SK-N-SH treated with all-trans-retinoic acid at 6 μM for 48 hours (cell line): ENCODE results near the gene OTUD5.

ENCODE experiments used
- ATAC-seq: fragments of 200-7000 bp; cut with Tn5 transposase; 3 replicates; pipeline ENCODE4 v1.9.1; 2020; ENCODE audit warnings: mild to moderate bottlenecking, moderate library complexity
- ARNTL ChIP-seq: fragments of 450-650 bp; formaldehyde crosslinking; IDR thresholded peaks from 2 replicates; pipeline ENCODE4 v1.5.0; 2020; ENCODE audit warnings: low read depth, mild to moderate bottlenecking, moderate library complexity, borderline replicate concordance
- CREB5 ChIP-seq: fragments of 250-450 bp; sonication (Bioruptor Pico); IDR thresholded peaks from 2 replicates; pipeline ENCODE4 v1.5.1; 2020; ENCODE audit warnings: low read depth, mild to moderate bottlenecking, moderate library complexity
- CSDC2 ChIP-seq: fragments of 250-450 bp; sonication (Bioruptor Pico); IDR thresholded peaks from 2 replicates; pipeline ENCODE4 v1.5.0; 2020; ENCODE audit warnings: mild to moderate bottlenecking, moderate library complexity
- CSRNP3 ChIP-seq: fragments of 250-450 bp; sonication (Bioruptor Pico); IDR thresholded peaks from 2 replicates; pipeline ENCODE4 v1.5.1; 2021; ENCODE audit warnings: mild to moderate bottlenecking, moderate library complexity
- ESRRG ChIP-seq: fragments of 250-450 bp; sonication (Bioruptor Pico); IDR thresholded peaks from 2 replicates; pipeline ENCODE4 v1.6.1; 2021; ENCODE audit warnings: mild to moderate bottlenecking
- PATZ1 ChIP-seq: fragments of 250-450 bp; sonication (Bioruptor Pico); IDR thresholded peaks from 2 replicates; pipeline ENCODE4 v1.8.0; 2020; ENCODE audit warnings: mild to moderate bottlenecking, moderate library complexity, borderline replicate concordance
- POU6F1 ChIP-seq: fragments of 250-450 bp; sonication (Bioruptor Pico); IDR thresholded peaks from 2 replicates; pipeline ENCODE4 v1.8.0; 2021; ENCODE audit warnings: low read depth, mild to moderate bottlenecking, moderate library complexity, borderline replicate concordance
- RARB ChIP-seq: fragments of 250-450 bp; sonication (Bioruptor Pico); IDR thresholded peaks from 2 replicates; pipeline ENCODE4 v1.8.0; 2021; ENCODE audit warnings: mild to moderate bottlenecking, moderate library complexity
- SNAI2 ChIP-seq: fragments of 250-450 bp; sonication (Bioruptor Pico); IDR thresholded peaks from 2 replicates; pipeline ENCODE4 v1.5.0; 2020; ENCODE audit warnings: mild to moderate bottlenecking, moderate library complexity
- TCF4 ChIP-seq: fragments of 250-450 bp; sonication (Bioruptor Pico); IDR thresholded peaks from 2 replicates; pipeline ENCODE4 v1.8.0; 2021; ENCODE audit warnings: mild to moderate bottlenecking, moderate library complexity, borderline replicate concordance
- TSHZ2 ChIP-seq: fragments of 250-450 bp; sonication (Bioruptor Pico); IDR thresholded peaks from 2 replicates; pipeline ENCODE4 v1.5.0; 2020; ENCODE audit warnings: mild to moderate bottlenecking, moderate library complexity
- ZFP3 ChIP-seq: fragments of 250-450 bp; sonication (Bioruptor Pico); IDR thresholded peaks from 2 replicates; pipeline ENCODE4 v1.5.0; 2020; ENCODE audit warnings: mild to moderate bottlenecking, moderate library complexity
- ZFP30 ChIP-seq: fragments of 450-650 bp; formaldehyde crosslinking; IDR thresholded peaks from 2 replicates; pipeline ENCODE4 v1.5.0; 2022; ENCODE audit warnings: mild to moderate bottlenecking, moderate library complexity
- ZNF565 ChIP-seq: fragments of 450-650 bp; formaldehyde crosslinking; conservative IDR thresholded peaks from 2 replicates; pipeline ENCODE4 v1.5.0; 2020; ENCODE audit warnings: low read depth, mild to moderate bottlenecking, moderate library complexity
- ZNF70 ChIP-seq: fragments of 450-650 bp; formaldehyde crosslinking; IDR thresholded peaks from 2 replicates; pipeline ENCODE4 v1.5.0; 2020; ENCODE audit warnings: mild to moderate bottlenecking, moderate library complexity
- ZNF8 ChIP-seq: fragments of 450-650 bp; formaldehyde crosslinking; IDR thresholded peaks from 2 replicates; pipeline ENCODE4 v1.5.0; 2020; ENCODE audit warnings: mild to moderate bottlenecking, moderate library complexity

Gene OTUD5

GRCh38 chrX:48957477-48957826 lies at the start of gene OTUD5:
OTUD5 (minus strand) TSS chrX:48957607; CDS start chrX:48957570, 37 bp downstream.
- TF ChIP-seq ZNF8 (CRISPR knock-in tag), result no peak
- TF ChIP-seq ZFP3, result no peak
- no peak for TF ChIP-seq ZFP30 (CRISPR knock-in tag)
- TF ChIP-seq ESRRG (CRISPR knock-in tag), result no peak
- TF ChIP-seq ZNF565 (CRISPR knock-in tag), result no peak
- ATAC-seq, result peak; percentile 46

- no peak for TF ChIP-seq RARB (CRISPR knock-in tag)
- TF ChIP-seq, all 23 proteins: peak for 0
- ATAC-seq, result no peak
These were observed 46.3 kb upstream of the OTUD5 start for GRCh38 chrX:49003696-49004095.

GRCh38 chrX:49002091-49002935 lies 44.9 kb upstream of the OTUD5 start, which contains the start of gene GRIPAP1:
GRIPAP1 (minus strand) TSS chrX:49002264; CDS start chrX:49002229, 35 bp downstream.
- ATAC-seq, result peak; percentile 90
- TF ChIP-seq CSDC2 (CRISPR knock-in tag) (no peak), PATZ1 (peak; percentile 32; the same call in 1 of the 2 replicates), ARNTL (CRISPR knock-in tag) (no peak)

- peak; percentile 65 for ATAC-seq
- TF ChIP-seq RARB (CRISPR knock-in tag) (no peak), ZNF70 (no peak)
These were observed 44.2 kb upstream of the OTUD5 start for GRCh38 chrX:49001521-49002090.

GRCh38 chrX:49000636-49001035 lies 43.2 kb upstream of the OTUD5 start:
- ATAC-seq, result no peak
- TF ChIP-seq POU6F1 (CRISPR knock-in tag), result no peak
- no peak for TF ChIP-seq TCF4 (CRISPR knock-in tag)
- no peak for TF ChIP-seq ZNF8 (CRISPR knock-in tag)
- no peak for TF ChIP-seq ESRRG (CRISPR knock-in tag)
- no peak for TF ChIP-seq CREB5 (CRISPR knock-in tag)
- no peak for TF ChIP-seq ZNF70
- no peak for TF ChIP-seq CSDC2 (CRISPR knock-in tag)
- TF ChIP-seq CSRNP3 (CRISPR knock-in tag), result no peak

GRCh38 chrX:48999030-48999429 lies 41.6 kb upstream of the OTUD5 start:
- TF ChIP-seq RARB (CRISPR knock-in tag), result no peak
- TF ChIP-seq SNAI2 (CRISPR knock-in tag), result no peak
- no peak for TF ChIP-seq CSRNP3 (CRISPR knock-in tag)
- no peak for TF ChIP-seq ESRRG (CRISPR knock-in tag)
- no peak for TF ChIP-seq TSHZ2 (CRISPR knock-in tag)
- no peak for ATAC-seq
